Astrocyte of the cerebellum (primary cell): Measurements from ENCODE around the gene DPH1.

Experiments
- DNase-seq: peaks from one replicate; pipeline ENCODE4 v3.0.0-alpha.2; 2011; ENCODE audit warnings: low read depth
- H3K4me3 ChIP-seq: 2 replicates; pipeline ENCODE4 v1.5.1; 2011; ENCODE audit warnings: mild to moderate bottlenecking, low read depth, low read length, moderate library complexity
- CTCF ChIP-seq: IDR thresholded peaks from 2 replicates; pipeline ENCODE4 v1.5.1; 2012; ENCODE audit warnings: low read length, low read depth, moderate library complexity, mild to moderate bottlenecking; ENCODE audit errors: missing control alignments
- in situ Hi-C: cut with HindIII; loops from 2 replicates; pipeline ENCODE4 v1.10.0; 2017; ENCODE audit warnings: low sequenced_read_pairs

DPH1 gene

GRCh38 chr17:2087597-2088211 is 57.8 kb downstream of the DPH1 start:
- in situ Hi-C loops = loop anchor here (5.0 to 25.0 kb wide), 2 partner anchors 55 to 175 kb away; no protein-coding TSS in a partner anchor
- no peak for TF ChIP-seq CTCF
- H3K4me3 ChIP-seq = no peak overlapping the region
- DNase-seq = no peak

- DNase-seq = no peak
- in situ Hi-C loops = loop anchor here (5.0 to 25.0 kb wide), 2 partner anchors 53 to 173 kb away; no protein-coding TSS in a partner anchor
- TF ChIP-seq CTCF = no peak
- H3K4me3 ChIP-seq = no peak overlapping the region
These were observed 59.1 kb downstream of the DPH1 start for GRCh38 chr17:2089021-2089422.

GRCh38 chr17:2090210-2090641 is 60.3 kb downstream of the DPH1 start:
- no peak for DNase-seq
- in situ Hi-C loops = loop anchor here (25.0 kb wide), 1 partner anchor 172 kb away; no protein-coding TSS in a partner anchor
- no peak overlapping the region for H3K4me3 ChIP-seq
- no peak for TF ChIP-seq CTCF

GRCh38 chr17:2090804-2091534 is 61.0 kb downstream of the DPH1 start:
- DNase-seq = peak; percentile 90
- TF ChIP-seq CTCF = peak; percentile 64
- no peak overlapping the region for H3K4me3 ChIP-seq
- in situ Hi-C loops = loop anchor here (25.0 kb wide), 1 partner anchor 171 kb away; no protein-coding TSS in a partner anchor

GRCh38 chr17:2092253-2092652 is 62.3 kb downstream of the DPH1 start:
- no peak for TF ChIP-seq CTCF
- DNase-seq = no peak
- in situ Hi-C loops = loop anchor here (25.0 kb wide), 1 partner anchor 170 kb away; no protein-coding TSS in a partner anchor
- no peak overlapping the region for H3K4me3 ChIP-seq

GRCh38 chr17:2093349-2093748 is 63.4 kb downstream of the DPH1 start:
- H3K4me3 ChIP-seq = no peak overlapping the region
- no peak for DNase-seq
- in situ Hi-C loops = loop anchor here (25.0 kb wide), 1 partner anchor 169 kb away; no protein-coding TSS in a partner anchor
- no peak for TF ChIP-seq CTCF
